Motor neuron (in vitro differentiated cells): ENCODE data around the gene CELSR1. TPM values are rescaled to one million over a fixed set of nuclear protein-coding genes. Genes with fewer than 3 reads are reported as not detected.

Experiments used
- ATAC-seq, 8 experiments: fragments of 200-7000 bp; cut with Tn5 transposase; replicated peaks in 6 of 8; 2 replicates each; pipeline ENCODE4 v1.8.0; 2021; ENCODE audit warnings: mild to moderate bottlenecking in 8 of 8, moderate library complexity in 8 of 8
- H3K27ac ChIP-seq, 2 donors: fragments of 250-450 bp; sonication (Bioruptor Pico); 2 replicates each; pipeline ENCODE4 v1.9.0; 2021; ENCODE audit warnings: antibody characterized with exemption in 2 of 2, mild to moderate bottlenecking in 2 of 2, moderate library complexity in 1 of 2
- H3K4me1 ChIP-seq, 2 donors: fragments of 250-450 bp; sonication (Bioruptor Pico); replicated peaks in 1 of 2; 2 replicates each; pipeline ENCODE4 v1.6.1; 2021; ENCODE audit warnings: antibody characterized with exemption in 2 of 2, mild to moderate bottlenecking in 2 of 2, moderate library complexity in 1 of 2
- H3K4me3 ChIP-seq, 5 donors: fragments of 250-450 bp; sonication (Bioruptor Pico); 2 replicates each; pipeline ENCODE4 v1.9.0; 2021; ENCODE audit warnings: antibody characterized with exemption in 5 of 5, mild to moderate bottlenecking in 5 of 5, moderate library complexity in 4 of 5
- WGBS, 10 experiments: fragments of 450-650 bp; shearing (Covaris generic); methylation state at CpG; one replicate each; pipeline ENCODE4 v1.0.0; 2022; 5-methylcytosine and 5-hydroxymethylcytosine counted together
- in situ Hi-C, 9 experiments: fragments of 400-800 bp; cut with MboI; loops; one replicate each; pipeline ENCODE4 v1.15.0; 2021; ENCODE audit warnings: low sequenced_read_pairs in 9 of 9, low pct_unique_long_range_greater_than_20kb in 2 of 9; ENCODE audit not compliant: unreplicated experiment in 9 of 9
- total RNA-seq, 8 experiments: library from RNA; unstranded; fragments of 300-600 nt; gene quantifications; 2 replicates each; pipeline versions ENCODE4 v1.2.3 to v1.2.4, GENCODE V29; 2022

Gene CELSR1
- total RNA-seq, 8 experiments from 2014 or later: 0.76 to 26.6 (median 4.7) TPM

DNA sequence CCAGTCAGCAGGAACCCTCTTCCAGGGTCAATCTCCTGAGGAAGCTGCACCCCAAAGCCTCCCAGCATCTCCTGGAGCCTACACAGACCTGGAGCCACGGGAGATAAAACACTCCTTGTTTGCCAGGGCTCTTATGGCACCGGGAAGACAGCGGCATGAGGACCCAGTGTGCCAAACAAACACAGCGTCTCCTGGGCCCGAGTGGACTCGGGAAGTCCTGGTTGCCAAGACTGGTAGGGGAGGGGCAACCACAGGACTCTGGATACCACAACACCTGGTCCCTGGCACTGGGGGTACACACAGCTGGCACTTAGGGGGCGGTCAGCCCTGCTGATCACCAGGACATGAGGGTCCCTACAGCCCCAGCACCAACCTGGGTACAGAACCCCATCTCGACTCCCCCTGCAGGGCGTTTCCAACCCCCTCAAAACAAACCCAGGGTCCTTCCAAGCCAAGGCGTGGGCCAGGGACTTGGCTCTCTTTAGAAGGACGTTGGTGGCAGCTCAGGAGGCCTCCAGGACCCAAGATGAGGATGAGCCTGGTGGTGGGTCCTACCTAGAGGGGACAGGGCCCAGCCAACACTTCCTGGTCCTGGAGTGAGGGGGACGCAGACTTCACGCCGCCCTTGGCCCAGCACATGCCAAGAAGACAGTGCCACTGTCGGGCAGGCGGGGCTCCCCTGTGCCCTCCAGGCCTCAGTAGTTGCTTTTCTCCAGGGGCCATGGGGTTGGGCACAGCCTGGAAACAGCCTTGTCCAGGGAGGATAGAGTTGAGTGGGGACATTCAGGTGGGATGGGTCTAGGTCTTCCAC is 85.0 kb downstream of the CELSR1 start:
- H3K4me1 ChIP-seq: peaks cover 21 to 30% of the 10 kb centered on the region in 2 donors
- 100% methylated on average over 1 of the region's 16 CpGs; no CpG with 5 or more reads in 8 of the 10 experiments for WGBS, 10 experiments
- no peak for ATAC-seq
- H3K27ac ChIP-seq: no peak overlapping the region
- in situ Hi-C loops: no loop called here
- no peak overlapping the region for H3K4me3 ChIP-seq

DNA sequence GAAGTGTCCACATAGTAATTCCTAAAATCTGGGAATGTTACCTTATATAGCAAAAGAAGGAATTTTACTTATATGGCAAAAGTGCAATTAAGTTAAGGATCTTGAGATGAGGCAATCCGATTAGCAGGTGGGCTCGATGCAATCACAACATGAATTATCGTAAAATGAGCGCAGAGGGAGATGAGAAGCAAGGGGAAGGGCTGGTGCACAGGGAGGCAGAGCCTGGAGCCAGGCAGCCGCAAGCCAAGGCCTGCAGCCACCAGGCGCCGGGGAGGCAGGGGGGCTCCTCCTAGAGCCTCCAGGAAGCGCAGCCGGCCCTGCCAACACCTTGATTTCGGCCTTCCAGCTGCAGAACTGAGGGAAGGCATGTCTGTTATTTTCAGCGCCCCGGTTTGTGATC is 85.7 kb downstream of the CELSR1 start:
- Histone ChIP-seq H3K4me3 (no peak overlapping the region), H3K4me1 (peaks cover 23 to 32% of the 10 kb centered on the region in 2 donors), H3K27ac (no peak overlapping the region)
- ATAC-seq: no peak
- in situ Hi-C loops: no loop called here
- WGBS, 10 experiments: 60 to 100% (median 87%) methylated on average over 1 to 7 of the region's 12 CpGs; no CpG with 5 or more reads in 3 of the 10 experiments

DNA sequence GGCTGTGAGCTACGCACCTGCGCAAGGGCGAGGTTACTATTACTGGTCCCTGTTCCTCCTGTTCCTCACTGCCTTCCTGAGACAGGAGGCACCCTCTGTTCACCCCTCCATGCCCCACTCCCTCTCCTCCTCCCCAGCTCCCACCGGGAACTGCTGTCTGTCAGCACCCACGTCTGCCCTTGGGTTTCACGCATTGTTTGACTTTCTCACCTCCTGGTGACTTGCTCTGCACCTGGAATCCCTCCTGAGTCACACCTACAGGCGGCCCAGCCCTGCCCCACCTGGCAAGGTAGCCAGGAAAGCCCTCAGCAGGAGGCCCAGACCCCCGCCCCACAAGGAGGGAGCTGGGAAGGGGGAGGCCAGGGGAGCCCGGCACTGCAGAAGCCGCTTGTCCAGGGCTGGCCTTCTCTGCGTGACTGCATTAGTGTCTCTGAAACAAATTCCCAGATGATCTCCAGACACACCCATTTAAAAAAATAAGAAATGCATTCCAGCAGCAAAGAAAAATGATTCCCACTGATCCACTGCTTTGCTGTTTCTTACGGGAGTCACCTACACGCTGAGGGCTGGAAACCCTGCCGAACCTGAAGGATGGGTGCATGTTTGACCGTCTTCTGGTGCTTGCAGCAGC is 86.4 kb downstream of the CELSR1 start:
- Histone ChIP-seq H3K27ac (no peak overlapping the region), H3K4me1 (peaks cover 27 to 39% of the 10 kb centered on the region in 2 donors), H3K4me3 (no peak overlapping the region)
- peak in 3 of 8 experiments; percentile 30 to 61 (median 51) for ATAC-seq
- in situ Hi-C loops: no loop called here
- WGBS, 10 experiments: 7 to 100% (median 94%) methylated on average over 3 to 8 of the region's 15 CpGs; no CpG with 5 or more reads in 7 of the 10 experiments

DNA sequence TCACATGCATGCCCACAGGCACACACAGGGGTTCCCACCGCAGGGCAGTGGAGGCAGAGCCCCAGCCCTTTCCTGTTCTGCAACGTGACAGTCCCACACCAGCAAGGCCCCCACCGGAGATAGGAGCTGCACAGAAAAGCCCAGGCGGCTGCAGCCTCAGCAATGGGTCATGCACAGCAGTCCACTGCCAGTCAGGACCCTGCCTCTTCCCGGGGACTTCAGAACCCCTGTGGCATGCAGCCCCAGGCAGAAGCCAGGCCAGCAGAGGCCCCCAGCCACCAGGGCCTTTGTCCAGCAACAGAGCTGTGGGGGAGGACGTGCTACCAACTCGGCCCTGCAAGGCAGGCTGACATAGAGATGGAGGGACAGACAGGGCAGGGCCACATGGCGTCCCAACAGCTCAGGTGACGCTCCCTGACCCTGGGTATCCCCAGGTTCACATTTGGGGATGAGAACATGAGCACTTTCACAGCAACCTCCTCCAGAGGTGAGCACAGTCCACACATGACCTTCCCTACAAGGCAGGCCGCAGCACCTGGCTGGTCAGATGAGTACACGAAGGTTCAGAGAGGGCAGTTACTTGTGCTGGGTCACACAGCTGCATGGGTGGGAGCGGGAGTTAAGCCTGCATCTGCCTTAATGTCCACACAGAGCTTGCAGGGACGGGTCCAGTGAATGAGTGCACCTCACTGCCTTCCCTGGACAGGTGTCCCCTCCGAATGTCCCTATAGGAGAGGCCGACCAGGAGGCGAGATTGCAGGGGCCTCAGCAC is 87.3 kb downstream of the CELSR1 start:
- in situ Hi-C loops: no loop called here
- Histone ChIP-seq H3K27ac (no peak overlapping the region), H3K4me1 (peaks cover 31 to 39% of the 10 kb centered on the region in 2 donors), H3K4me3 (no peak overlapping the region)
- WGBS, 10 experiments: 17 to 100% (median 84%) methylated on average over 1 to 9 of the region's 16 CpGs; no CpG with 5 or more reads in 2 of the 10 experiments
- no peak for ATAC-seq

DNA sequence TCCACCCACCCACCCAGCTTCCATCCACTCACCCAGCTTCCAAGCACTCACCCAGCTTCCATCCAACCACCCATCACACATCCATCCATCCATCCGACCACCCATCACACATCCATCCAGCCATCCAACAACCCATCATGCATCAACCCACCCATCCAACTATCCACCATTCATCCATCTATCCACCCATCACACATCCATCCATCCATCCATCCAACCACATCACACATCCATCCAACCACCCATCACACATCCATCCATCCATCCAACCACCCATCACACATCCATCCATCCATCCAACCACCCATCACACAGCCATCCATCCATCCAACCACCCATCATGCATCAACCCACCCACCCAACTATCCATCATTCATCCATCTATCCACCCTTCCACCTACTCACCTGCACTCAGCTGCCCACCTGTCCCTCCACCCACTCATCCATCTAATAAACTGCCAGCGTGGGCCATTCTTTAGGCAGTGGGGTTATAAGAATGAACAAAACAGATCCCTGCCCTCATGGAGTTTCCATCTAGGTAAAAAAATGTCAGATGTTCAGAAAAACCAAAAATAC is 88.2 kb downstream of the CELSR1 start:
- no peak overlapping the region for H3K4me3 ChIP-seq
- ATAC-seq: no peak
- no peak overlapping the region for H3K27ac ChIP-seq
- H3K4me1 ChIP-seq: peaks cover 23 to 33% of the 10 kb centered on the region in 2 donors
- 29 to 82% methylated on average over 1 to 2 of the region's 2 CpGs; no CpG with 5 or more reads in 8 of the 10 experiments for WGBS, 10 experiments
- in situ Hi-C loops: no loop called here

DNA sequence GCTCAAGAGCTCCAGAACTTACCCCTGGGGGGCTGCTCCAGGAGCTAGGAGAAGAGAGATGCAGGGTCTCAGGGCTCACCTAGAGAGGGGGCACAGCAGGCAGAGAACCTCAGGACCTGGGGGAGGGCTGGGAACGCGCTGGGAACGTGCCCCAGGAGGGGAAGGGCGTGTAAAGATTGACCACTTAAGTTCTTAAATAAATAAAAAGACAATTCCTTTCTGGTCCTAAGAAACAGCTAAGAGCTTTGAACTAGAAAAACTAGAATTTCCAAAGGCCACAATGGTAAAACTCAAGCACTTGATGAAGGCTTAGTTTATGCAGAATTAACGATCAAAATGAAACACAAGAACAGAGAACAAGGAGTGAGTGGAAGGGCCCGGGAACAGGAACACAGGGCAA is 89.1 kb downstream of the CELSR1 start:
- in situ Hi-C loops: no loop called here
- peaks cover 15 to 33% of the 10 kb centered on the region in 2 donors for H3K4me1 ChIP-seq
- H3K4me3 ChIP-seq: no peak overlapping the region
- no peak for ATAC-seq
- H3K27ac ChIP-seq: no peak overlapping the region
- 50 to 100% (median 83%) methylated on average over 1 to 5 of the region's 6 CpGs; no CpG with 5 or more reads in 3 of the 10 experiments for WGBS, 10 experiments

DNA sequence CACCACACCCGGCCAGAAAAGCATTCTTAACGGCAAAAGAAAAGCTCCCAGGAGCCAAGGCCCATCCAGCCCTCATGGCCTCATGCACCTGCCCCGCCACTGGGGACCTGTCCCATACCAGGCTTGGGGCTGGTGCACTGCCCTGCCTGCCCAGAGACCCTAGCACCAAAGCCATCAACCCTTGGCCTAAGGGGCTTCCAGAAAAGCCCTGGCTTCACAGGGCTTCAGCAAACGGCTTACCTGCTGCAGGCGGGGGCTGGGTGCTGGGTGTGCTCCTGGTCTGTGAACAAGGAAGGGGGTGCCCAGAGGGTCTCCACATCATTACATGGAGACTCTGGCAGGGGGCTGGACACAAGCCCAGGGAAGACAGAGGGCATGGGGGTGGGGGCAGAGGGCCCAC is 89.5 kb downstream of the CELSR1 start:
- no peak overlapping the region for H3K27ac ChIP-seq
- peaks cover 11 to 29% of the 10 kb centered on the region in 2 donors for H3K4me1 ChIP-seq
- ATAC-seq: no peak
- 40 to 100% (median 62%) methylated on average over 1 to 2 of the region's 5 CpGs; no CpG with 5 or more reads in 6 of the 10 experiments for WGBS, 10 experiments
- no peak overlapping the region for H3K4me3 ChIP-seq
- in situ Hi-C loops: no loop called here

DNA sequence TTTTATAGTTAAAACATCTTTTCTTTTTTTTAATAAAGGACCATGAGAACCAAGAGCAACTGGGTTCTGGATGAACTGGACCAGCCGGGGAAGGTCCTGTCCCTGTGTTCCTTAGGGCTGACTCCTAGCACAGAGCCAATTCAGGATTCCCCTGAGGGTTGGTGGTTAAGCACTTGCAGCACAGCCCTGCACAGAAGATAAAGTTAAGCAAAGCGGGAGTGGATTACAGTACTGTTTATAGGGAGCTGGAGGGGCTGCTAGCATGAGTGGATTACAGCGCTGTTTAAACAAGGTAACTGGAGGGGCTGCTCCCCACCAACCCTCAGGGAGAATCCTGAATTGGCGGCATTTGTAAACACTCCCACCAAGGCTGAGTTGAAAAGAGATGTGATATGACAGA is 90.6 kb downstream of the CELSR1 start:
- in situ Hi-C loops: no loop called here
- H3K4me1 ChIP-seq: peaks cover 11 to 28% of the 10 kb centered on the region in 2 donors
- H3K27ac ChIP-seq: no peak overlapping the region
- peak in 5 of 8 experiments; percentile 40 to 76 (median 61) for ATAC-seq
- WGBS, 10 experiments: 45 to 100% (median 80%) methylated on average over 1 to 4 of the region's 4 CpGs; no CpG with 5 or more reads in 3 of the 10 experiments
- H3K4me3 ChIP-seq: no peak overlapping the region

DNA sequence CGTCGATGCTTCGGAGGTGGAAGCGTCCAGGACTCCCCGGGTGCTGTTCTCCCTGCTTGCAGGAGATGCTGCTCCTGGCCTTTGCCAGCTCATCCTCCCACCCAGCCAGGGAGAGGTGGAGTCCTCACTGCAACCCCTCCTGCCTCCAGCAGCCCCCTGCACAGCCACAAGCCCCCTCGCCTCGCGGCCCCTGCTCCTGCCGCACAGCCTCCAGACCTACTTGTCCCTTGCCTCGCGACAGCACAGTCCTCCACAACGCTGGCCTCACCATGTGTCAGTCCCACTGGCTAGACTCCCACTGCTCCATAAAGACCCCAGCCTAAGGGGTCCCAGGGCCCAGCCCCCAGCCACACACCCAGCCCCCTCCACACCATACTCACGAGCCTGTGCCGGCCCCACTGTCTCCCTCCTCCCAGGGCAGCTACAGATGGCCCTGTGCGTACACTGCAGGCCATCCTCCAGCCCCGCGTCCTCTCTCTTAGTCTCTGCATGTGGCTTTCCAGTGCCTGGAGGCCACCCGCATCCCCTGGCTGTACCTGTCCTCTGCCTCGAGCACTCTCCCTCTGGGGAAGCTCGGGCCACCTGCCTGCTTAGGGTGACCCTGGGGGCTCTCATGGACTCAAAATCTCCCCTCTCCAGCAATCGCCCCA is 91.5 kb downstream of the CELSR1 start:
- Histone ChIP-seq H3K4me3 (no peak overlapping the region), H3K27ac (no peak overlapping the region), H3K4me1 (peaks cover 11 to 28% of the 10 kb centered on the region in 2 donors)
- in situ Hi-C loops: no loop called here
- 30 to 100% (median 77%) methylated on average over 1 to 5 of the region's 21 CpGs; no CpG with 5 or more reads in 6 of the 10 experiments for WGBS, 10 experiments
- peak in 5 of 8 experiments; percentile 42 to 68 (median 57) for ATAC-seq

DNA sequence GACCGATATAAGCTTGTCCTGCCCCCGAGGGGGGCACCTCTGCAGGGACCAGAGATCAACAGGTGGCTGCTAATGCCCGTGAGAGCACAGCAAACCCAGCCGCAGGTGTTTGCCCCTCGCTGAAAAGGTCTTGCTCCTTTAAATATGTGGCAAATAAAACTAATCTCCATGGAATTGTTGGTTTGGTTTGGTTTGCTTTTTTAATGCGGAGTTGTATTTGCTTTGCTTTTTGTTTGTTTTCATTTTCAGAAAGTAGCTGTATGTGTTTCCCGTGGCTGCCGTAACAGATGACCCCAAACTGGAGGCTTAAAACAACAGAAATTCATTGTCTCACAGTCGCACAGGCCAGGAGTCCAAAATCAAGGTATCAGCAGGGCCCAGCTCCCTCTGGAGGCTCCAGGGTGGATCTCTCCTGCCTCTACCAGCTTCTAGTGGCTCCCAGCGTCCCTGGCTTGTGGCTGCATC is 93.0 kb downstream of the CELSR1 start:
- WGBS, 10 experiments: 20 to 100% (median 88%) methylated on average over 1 to 7 of the region's 10 CpGs
- Histone ChIP-seq H3K4me3 (no peak overlapping the region), H3K27ac (no peak overlapping the region), H3K4me1 (peaks cover 11 to 28% of the 10 kb centered on the region in 2 donors)
- in situ Hi-C loops: no loop called here
- no peak for ATAC-seq

DNA sequence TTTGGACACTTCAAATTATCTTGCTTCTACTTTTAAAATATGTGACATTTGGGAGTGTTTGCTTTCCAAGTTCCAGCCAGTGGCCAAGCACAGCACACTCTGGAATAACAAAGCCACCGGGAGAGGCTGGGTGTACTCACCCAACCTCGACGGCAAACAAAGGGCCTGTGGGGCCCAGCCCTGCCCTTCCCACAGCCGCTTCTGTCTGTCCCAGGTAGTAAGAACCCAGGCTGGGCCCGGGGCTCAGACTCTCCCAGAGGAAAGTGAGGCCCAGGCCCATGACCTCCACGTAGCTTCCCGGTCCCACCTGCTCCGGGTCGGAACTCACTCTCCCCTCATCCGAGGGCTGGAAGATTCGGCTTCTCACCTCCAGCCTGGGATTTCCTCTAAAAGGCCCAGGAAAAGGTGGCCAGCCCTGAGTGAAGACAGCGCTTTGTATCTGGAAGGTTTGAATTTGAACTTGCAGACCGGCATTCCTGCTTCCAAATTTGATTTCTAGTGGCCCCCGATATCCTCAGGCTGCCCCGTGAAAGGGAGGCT is 93.5 kb downstream of the CELSR1 start:
- in situ Hi-C loops: no loop called here
- H3K4me1 ChIP-seq: peaks cover 11 to 28% of the 10 kb centered on the region in 2 donors
- peak overlapping the region in 1 of 2 donors; percentile 57 for H3K27ac ChIP-seq
- WGBS, 10 experiments: 0 to 68% (median 46%) methylated on average over 1 to 5 of the region's 15 CpGs; no CpG with 5 or more reads in 4 of the 10 experiments
- no peak overlapping the region for H3K4me3 ChIP-seq
- ATAC-seq: peak in 5 of 8 experiments; percentile 46 to 74 (median 60)
